GM12873 (cell line): Measurements from ENCODE around the gene RIBC2.

Experiments
- TF ChIP-seq, protein P1 (sequence below): IDR thresholded peaks from 2 replicates; pipeline ENCODE4 v1.5.1; 2012; ENCODE audit warnings: low read depth, mild to moderate bottlenecking, moderate library complexity, low read length, control low read depth; ENCODE audit not compliant: insufficient read depth; ENCODE audit errors: missing control alignments

The RIBC2 gene

DNA sequence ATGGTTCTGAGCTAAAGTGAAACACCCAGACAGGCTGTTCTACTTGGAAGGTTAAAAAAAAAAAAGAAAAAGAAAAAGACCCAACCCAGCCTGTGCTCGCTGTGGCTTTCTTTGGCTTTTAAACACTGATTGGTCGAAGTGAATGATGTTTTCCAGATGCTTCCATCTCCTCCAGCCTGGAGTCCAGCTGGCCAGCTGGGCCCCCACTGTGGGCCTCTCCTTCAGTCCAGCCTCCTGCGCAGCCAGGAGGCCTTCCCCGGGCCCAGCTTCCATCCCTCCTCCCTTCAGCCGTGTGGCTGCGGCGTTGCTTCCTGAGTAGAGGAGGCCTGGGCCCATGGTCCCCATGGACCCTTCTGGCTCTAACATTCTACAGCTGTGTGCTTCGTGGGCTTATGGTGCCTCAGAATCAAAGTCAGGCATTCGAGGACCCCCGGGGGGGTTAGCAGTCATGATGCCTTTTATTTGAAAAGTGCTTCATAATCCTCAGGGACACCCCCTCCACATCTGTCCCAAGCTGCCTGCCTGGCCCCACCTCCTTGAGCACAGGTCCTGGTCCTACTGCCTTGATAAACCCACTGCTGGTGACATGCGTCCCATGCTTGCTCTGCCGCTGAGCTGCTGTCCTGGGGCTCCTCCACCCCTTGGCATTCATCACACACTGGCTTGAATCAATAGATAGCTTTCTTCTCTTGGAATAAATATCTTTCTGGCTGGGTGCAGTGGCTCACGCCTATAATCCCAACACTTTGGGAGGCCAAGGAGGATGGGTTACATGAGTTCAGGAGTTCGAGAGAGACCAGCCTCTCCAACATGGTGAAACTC lies 47.0 kb downstream of the RIBC2 start:
- TF ChIP-seq, protein P1, sequence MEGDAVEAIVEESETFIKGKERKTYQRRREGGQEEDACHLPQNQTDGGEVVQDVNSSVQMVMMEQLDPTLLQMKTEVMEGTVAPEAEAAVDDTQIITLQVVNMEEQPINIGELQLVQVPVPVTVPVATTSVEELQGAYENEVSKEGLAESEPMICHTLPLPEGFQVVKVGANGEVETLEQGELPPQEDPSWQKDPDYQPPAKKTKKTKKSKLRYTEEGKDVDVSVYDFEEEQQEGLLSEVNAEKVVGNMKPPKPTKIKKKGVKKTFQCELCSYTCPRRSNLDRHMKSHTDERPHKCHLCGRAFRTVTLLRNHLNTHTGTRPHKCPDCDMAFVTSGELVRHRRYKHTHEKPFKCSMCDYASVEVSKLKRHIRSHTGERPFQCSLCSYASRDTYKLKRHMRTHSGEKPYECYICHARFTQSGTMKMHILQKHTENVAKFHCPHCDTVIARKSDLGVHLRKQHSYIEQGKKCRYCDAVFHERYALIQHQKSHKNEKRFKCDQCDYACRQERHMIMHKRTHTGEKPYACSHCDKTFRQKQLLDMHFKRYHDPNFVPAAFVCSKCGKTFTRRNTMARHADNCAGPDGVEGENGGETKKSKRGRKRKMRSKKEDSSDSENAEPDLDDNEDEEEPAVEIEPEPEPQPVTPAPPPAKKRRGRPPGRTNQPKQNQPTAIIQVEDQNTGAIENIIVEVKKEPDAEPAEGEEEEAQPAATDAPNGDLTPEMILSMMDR, result no peak

DNA sequence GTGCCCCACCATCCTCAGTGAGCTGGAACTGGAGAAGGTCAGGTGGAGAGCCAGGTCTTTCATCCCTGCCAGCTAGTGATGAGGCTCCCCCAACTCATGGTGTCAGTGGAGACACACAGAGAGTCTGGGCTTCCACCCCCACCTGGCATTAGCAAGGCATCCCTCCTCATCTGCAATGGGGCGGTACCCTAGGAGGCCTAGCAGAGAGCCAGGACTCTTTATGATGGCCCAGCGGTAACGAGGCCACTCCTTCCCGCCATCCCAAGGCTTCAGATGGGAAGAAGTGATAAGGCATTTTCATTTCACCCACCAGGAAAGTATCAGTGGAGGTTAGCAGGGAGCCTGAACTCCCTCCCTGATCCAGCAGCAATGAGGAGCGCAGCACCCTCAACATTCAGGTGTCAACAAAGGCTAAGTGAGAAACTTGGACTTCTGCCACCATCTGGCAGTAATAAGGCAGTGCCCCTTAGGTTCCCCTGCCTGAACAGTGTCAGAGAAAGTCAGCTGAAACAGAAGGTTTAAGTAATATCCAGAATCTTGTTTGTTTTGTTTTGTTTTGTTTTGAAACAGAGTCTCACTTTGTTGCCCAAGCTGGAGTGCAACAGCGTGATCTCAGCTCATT lies 48.7 kb downstream of the RIBC2 start:
- TF ChIP-seq, protein P1, result peak; percentile 45

GRCh38 chr22:45465633-45466032 lies 52.1 kb downstream of the RIBC2 start:
- TF ChIP-seq, protein P1, result no peak

GRCh38 chr22:45468872-45469271 lies 55.4 kb downstream of the RIBC2 start:
- TF ChIP-seq, protein P1, result no peak

DNA sequence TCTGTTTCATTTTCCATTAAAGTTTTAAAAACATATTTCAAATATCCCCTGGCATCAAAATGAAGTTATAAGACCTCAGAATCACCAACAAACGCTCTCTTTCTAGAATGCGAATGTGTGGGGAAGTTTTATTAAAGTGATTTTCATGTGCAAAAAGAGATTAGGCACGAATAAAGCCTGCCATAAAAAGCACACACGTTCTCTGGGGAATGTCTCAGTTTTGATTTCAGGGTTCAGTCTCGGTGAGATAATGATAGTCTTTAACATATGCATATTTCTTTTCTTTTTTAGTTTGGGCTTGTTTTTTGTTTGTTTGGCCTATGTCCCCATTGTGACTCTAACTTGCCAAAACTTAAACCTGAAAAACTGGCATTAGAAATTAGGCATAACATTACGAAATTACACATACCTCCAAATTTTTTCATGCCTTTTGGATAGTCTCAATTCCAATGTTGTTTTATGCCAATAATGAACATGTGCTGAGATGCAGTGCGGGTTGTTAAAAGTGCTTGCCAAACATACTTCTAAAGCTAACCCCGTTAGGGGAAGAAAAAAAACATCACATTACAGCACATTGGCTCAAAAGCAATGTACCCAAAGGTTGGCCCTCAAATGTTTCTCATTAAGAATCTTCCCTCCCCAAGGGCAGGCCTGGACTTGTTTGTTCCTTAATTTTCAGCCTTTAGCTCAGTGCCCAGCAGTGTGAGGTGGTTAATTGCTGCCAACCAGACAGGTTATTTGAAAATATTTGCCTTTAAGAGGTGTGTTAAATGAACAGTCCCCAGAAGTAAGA lies 56.0 kb downstream of the RIBC2 start:
- TF ChIP-seq, protein P1, result no peak

DNA sequence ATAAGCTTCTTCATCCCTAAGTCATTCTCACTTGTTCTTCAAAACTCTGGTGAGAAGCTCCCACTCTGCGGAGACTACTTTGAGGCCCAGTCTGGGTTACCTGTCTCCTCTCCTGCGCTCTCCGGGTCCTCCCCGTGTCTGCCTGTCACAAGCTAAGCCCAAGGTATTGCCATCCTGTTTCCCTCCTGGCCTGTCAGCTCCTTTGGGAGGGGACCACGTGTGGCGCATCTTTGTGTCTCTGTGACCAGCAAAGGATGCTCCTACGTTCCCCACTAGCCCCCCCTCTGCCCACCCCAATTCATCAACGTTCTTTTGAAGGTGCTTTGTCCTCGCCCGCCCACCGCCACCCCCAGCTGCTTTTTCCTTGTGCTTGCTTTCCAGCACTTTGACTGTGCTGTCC lies 57.4 kb downstream of the RIBC2 start:
- TF ChIP-seq, protein P1, result no peak

DNA sequence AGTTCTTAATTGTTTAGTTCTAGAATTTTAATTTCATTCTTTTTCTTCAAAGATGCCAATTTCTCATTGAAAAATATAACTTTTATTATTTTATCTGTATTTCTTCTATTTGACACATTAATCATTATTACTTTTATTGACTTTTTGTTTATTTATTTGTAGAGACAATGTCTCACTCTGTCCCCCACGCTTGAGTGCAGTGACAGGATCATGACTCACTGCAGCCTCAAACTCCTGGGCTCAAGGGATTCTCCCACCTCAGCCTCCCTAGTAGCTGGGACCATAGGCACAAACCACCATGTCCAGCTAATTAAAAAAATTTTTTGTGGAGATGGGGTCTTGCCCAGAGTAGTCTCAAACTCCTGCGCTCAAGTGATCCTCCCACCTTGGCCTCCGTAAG lies 58.9 kb downstream of the RIBC2 start:
- TF ChIP-seq, protein P1, result no peak
